ENCODE results near the gene MT1E.
A peak's percentile ranks its signal among the peaks of the same experiment; 100 is the strongest.
"Not testable (repeated sequence)": the region's sequence is repeated elsewhere in the genome, so short reads cannot be mapped to it uniquely, and the experiment has no call there.

Gene MT1E

GRCh38 chr16:56672171-56672570 is 46.6 kb downstream of the MT1E start:
- not testable (repeated sequence) for DNase-seq (ENCODE audit: low read depth in 2 of 2)

GRCh38 chr16:56672761-56673536 is 47.4 kb downstream of the MT1E start:
- DNase-seq (ENCODE audit: low read depth in 2 of 2), result no peak

- no peak for DNase-seq (ENCODE audit: low read depth in 2 of 2)
Measured at GRCh38 chr16:56673921-56674320, 48.3 kb downstream of the MT1E start.

- DNase-seq (ENCODE audit: low read depth in 2 of 2), result not testable (repeated sequence)
Measured at GRCh38 chr16:56674570-56674969, 49.0 kb downstream of the MT1E start.

GRCh38 chr16:56675685-56676210 is 50.2 kb downstream of the MT1E start:
- DNase-seq (ENCODE audit: low read depth in 2 of 2), result peak; percentile 54 to 63

All from stimulated activated CD8-positive, alpha-beta memory T cell treated with anti-CD3 and anti-CD28 coated beads, Interleukin-2, amount 100 ng/mL, for 48 hours (primary cell).